NCI-H510A treated with DMSO at 0.1 percent for 48 hours (cell line): ENCODE results near the gene NR1D1.

Experiments used
- DNase-seq: peaks from one replicate; lab custom pipeline; 2025; lab: John Stamatoyannopoulos, UW

NR1D1 gene

GRCh38 chr17:40111221-40112128 lies 11.1 kb upstream of the NR1D1 start:
- peak; percentile 89 for DNase-seq

GRCh38 chr17:40110026-40110845 lies 9.8 kb upstream of the NR1D1 start:
- DNase-seq, result no peak

- DNase-seq, result no peak
These were observed 8.8 kb upstream of the NR1D1 start for GRCh38 chr17:40108970-40109824.

- no peak for DNase-seq
These were observed 7.3 kb upstream of the NR1D1 start for GRCh38 chr17:40107522-40108174.

GRCh38 chr17:40106760-40107521 lies 6.6 kb upstream of the NR1D1 start:
- no peak for DNase-seq

GRCh38 chr17:40105861-40106759 lies 5.7 kb upstream of the NR1D1 start:
- no peak for DNase-seq

- DNase-seq, result no peak
These were observed 4.5 kb upstream of the NR1D1 start for GRCh38 chr17:40104594-40105486.

GRCh38 chr17:40103688-40104087 lies 3.3 kb upstream of the NR1D1 start:
- no peak for DNase-seq

GRCh38 chr17:40103071-40103661 lies 2.8 kb upstream of the NR1D1 start:
- no peak for DNase-seq

GRCh38 chr17:40101367-40102210 lies 1.2 kb upstream of the NR1D1 start:
- DNase-seq, result no peak

- peak; percentile 95 for DNase-seq
These were observed 429 bp upstream of the NR1D1 start for GRCh38 chr17:40100669-40101366.

- no peak for DNase-seq
These were observed 570 bp downstream of the NR1D1 start for GRCh38 chr17:40099619-40100418.

- peak; percentile 92 for DNase-seq
These were observed 1.4 kb downstream of the NR1D1 start for GRCh38 chr17:40098846-40099618.

GRCh38 chr17:40097931-40098845 lies 2.2 kb downstream of the NR1D1 start:
- DNase-seq, result no peak
